Measurements from ENCODE around the gene FHIT. TPM values are rescaled to one million over a fixed set of nuclear protein-coding genes. Genes with fewer than 3 reads are reported as not detected.
"Not testable (repeated sequence)": the region's sequence is repeated elsewhere in the genome, so short reads cannot be mapped to it uniquely, and the experiment has no call there.

Gene FHIT
- total RNA-seq, 4 donors from 2014 or later = 3.5 to 17.0 (median 16.7) TPM

GRCh38 chr3:61199843-61200242 is 51.4 kb downstream of the FHIT start:
- no peak for DNase-seq
- no peak for TF ChIP-seq CTCF (IDR thresholded peaks at IDR 0.05)
- no peak for TF ChIP-seq POLR2A (IDR thresholded peaks at IDR 0.05)
- Histone ChIP-seq H3K27me3 (no peaks in the 10 kb centered on the region), H3K4me3 (no peak overlapping the region), H3K27ac (no peak overlapping the region), H3K36me3 (no peaks in the 10 kb centered on the region), H3K4me1 (no peaks in the 10 kb centered on the region), H3K9me3 (no peaks in the 10 kb centered on the region)

GRCh38 chr3:61194892-61195538 is 56.2 kb downstream of the FHIT start:
- Histone ChIP-seq H3K36me3 (no peaks in the 10 kb centered on the region), H3K9me3 (no peaks in the 10 kb centered on the region), H3K4me1 (no peaks in the 10 kb centered on the region), H3K27ac (no peak overlapping the region), H3K27me3 (no peaks in the 10 kb centered on the region), H3K4me3 (no peak overlapping the region)
- no peak for DNase-seq
- no peak for TF ChIP-seq CTCF (IDR thresholded peaks at IDR 0.05)
- no peak for TF ChIP-seq POLR2A (IDR thresholded peaks at IDR 0.05)

- DNase-seq = no peak
- Histone ChIP-seq H3K4me3 (no peak overlapping the region), H3K36me3 (no peaks in the 10 kb centered on the region)
These were observed 59.0 kb downstream of the FHIT start for GRCh38 chr3:61192222-61192621.

GRCh38 chr3:61190205-61190604 is 61.0 kb downstream of the FHIT start:
- H3K4me3 ChIP-seq, H3K4me1 ChIP-seq, H3K27ac ChIP-seq, H3K36me3 ChIP-seq, H3K27me3 ChIP-seq, H3K9me3 ChIP-seq, DNase-seq: not testable (repeated sequence)

More at GRCh38 chr3:61192222-61192621, 59.0 kb downstream of the FHIT start:
- Histone ChIP-seq H3K27ac (no peak overlapping the region), H3K9me3 (no peaks in the 10 kb centered on the region), H3K4me1 (no peaks in the 10 kb centered on the region), H3K27me3 (no peaks in the 10 kb centered on the region)
- no peak for TF ChIP-seq CTCF (IDR thresholded peaks at IDR 0.05)
- no peak for TF ChIP-seq POLR2A (IDR thresholded peaks at IDR 0.05)

- no peak for TF ChIP-seq POLR2A (IDR thresholded peaks at IDR 0.05)
- no peak for TF ChIP-seq CTCF (IDR thresholded peaks at IDR 0.05)
- H3K4me3 ChIP-seq = no peak overlapping the region
- no peaks in the 10 kb centered on the region for H3K27me3 ChIP-seq
- DNase-seq = no peak
- H3K4me1 ChIP-seq = no peaks in the 10 kb centered on the region
- no peak overlapping the region for H3K27ac ChIP-seq
- H3K9me3 ChIP-seq = no peaks in the 10 kb centered on the region
- H3K36me3 ChIP-seq = no peaks in the 10 kb centered on the region
These were observed 65.2 kb downstream of the FHIT start for GRCh38 chr3:61186030-61186429.

GRCh38 chr3:61184956-61185355 is 66.3 kb downstream of the FHIT start:
- no peak for TF ChIP-seq POLR2A (IDR thresholded peaks at IDR 0.05)
- TF ChIP-seq CTCF (IDR thresholded peaks at IDR 0.05) = no peak
- no peaks in the 10 kb centered on the region for H3K27me3 ChIP-seq

More at GRCh38 chr3:61184956-61185355, 66.3 kb downstream of the FHIT start:
- Histone ChIP-seq H3K9me3 (no peaks in the 10 kb centered on the region), H3K36me3 (no peaks in the 10 kb centered on the region), H3K4me3 (no peak overlapping the region), H3K4me1 (no peaks in the 10 kb centered on the region), H3K27ac (no peak overlapping the region)
- no peak for DNase-seq

Measured in Peyer's patch (tissue), 4 donors.